Measurements from ENCODE around the gene C12orf60.
"Not testable (repeated sequence)": the region's sequence is repeated elsewhere in the genome, so short reads cannot be mapped to it uniquely, and the experiment has no call there.

C12orf60 gene, protein sequence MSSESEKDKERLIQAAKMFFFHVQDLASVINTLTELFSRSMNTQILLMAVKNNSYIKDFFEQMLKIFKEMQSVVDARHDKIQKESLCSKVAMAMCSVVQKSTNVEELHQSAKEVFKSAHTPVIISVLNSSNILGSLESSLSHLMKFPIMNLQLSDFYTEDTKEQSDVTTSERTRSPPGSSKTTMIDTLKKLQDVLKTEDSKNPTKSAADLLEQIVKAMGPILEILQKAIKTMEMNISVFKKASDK

DNA sequence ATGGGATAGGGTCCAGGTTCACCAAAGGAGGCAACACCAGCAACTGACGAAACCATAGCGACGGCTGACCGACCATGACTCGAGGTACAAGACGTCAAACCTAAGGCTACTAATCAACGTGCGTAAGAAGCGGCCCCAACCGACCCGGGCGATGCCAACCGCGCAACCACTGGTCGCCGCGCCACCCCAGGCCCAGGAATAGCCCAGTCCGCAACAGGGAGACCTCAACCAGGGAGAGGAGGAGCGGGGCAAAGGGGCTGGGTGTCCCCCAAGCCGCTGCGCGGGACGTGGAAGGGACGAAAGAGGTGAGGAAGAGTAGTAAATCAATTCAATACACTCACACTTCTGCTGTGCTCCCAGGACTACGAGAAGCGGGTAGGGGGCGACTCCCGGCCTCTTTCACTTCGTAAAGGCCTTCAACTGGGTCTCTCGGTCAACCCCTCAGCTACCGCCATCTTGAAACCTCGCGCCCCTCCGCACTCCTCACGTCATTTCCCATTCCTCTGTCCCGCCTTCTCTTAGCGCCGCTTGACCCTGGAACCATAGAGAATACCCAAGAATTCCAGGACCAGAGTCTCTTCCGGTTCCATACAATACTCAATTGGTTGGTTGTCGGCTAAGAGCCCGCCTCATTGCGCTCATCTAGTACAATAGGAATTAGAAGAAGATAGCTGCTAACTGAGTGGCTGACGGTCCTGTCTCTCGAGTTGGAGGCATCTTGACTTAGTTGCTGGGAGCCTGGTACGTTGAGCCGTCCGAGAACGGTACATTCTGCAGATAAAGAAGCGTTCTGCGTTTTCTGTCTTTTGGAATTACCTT is at the start of gene C12orf60, which contains the start of gene WBP11:
Gene C12orf60 (plus strand): TSS at position 660 of the 819 bp plus-strand sequence. CDS start 19,266 bp downstream, outside the sequence.
Gene WBP11 (minus strand): TSS at position 468 of the 819 bp plus-strand sequence. CDS start 2,095 bp downstream, outside the sequence.
- DNase-seq: peak; percentile 99

DNA sequence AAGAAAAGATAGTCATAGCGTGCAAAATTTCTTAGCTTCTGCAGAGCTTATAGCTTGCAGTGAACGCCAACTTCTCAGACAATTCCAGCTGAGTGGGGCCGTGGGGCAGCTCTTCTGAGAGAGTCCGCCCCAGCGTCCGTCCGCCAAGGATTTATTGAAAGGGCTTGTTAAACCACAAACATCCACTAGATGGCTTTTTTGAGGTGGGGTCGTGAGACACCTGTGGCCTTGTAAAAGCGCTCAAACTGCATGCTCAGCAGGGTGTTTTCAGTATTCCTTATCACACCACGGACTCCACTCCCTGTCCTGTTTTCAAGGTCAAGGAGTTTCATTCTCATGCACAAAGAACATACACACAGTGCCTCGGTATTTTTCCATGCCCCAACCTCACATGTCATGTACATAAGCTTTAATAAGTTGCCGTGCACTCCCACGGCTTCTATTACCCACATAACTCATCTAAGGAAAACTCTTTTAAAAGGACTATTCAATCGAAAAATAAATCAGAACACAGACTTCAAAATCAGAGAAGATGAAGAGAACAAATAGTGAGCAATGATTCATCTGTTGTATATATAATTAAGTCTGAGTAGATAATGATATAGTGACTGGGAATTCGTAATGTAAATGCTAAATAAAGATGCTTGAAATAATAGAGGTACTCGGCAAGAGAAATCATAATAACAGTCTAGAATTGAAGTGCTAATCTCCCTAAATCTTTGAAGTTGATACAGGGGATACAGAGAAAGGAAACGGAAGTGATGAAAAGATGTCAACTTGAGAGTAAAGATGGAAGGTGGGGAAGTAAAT is 46.9 kb upstream of the C12orf60 start:
- no peak for DNase-seq

DNA sequence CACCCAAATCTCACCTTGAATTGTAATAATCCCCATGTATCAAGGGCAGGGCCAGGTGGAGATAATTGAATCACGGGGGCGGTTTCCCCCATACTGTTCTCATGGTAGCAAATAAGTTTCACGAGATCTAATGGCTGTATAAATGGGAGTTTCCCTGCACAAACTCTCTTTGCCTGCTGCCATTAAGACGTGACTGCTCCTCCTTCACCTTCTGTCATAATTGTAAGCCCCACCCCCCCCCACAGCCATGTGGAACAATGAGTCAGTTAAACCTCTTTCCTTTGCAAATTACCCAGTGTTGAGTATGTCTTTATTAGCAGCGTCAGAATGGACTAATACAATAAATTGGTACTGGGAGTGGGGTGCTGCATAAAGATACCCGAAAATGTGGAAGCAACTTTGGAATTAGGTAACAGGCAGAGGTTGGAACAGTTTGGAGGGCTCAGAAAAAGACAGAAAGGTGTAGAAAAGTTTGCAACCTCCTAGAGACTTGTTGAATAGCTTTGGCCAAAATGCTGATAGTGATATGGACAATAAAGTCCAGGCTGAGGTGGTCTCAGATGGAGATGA is 43.7 kb upstream of the C12orf60 start:
- DNase-seq: not testable (repeated sequence)

DNA sequence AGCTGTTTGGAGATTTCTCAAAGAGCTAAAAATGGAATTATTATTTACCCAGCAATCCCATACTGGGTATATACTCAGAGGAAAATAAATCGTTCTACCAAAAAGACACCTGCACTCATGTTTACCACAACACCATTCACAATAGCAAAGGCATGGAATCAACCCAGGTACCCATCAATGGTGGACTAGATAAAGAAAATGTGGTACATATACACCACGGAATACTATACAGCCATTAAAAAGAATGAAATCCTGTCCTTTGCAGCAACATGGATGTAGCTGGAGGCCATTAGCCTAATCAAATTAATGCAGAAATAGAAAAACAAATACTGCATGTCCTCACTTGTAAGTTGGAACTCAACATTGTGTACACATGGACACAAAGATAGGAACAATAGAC is 38.1 kb upstream of the C12orf60 start:
- DNase-seq: no peak

DNA sequence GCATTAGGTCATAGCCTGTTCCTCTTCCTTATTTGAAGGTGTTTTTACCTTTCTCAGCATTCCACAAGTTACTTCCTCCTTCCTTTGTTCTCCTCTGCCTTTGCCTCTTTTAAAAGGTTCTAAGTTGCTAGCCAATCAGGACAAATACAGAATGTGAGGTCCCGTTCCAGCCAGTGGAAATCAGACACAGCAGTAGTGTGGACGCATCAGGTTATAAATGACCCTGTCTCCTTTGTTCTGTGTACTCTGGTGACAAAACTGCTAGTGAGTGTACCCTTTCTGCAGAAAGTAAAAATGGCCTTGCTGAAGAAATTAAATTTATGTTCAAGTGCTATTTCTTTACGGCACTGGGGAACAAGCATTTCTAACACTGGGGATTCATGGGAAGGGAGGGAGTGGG is 37.5 kb upstream of the C12orf60 start:
- DNase-seq: not testable (repeated sequence)

DNA sequence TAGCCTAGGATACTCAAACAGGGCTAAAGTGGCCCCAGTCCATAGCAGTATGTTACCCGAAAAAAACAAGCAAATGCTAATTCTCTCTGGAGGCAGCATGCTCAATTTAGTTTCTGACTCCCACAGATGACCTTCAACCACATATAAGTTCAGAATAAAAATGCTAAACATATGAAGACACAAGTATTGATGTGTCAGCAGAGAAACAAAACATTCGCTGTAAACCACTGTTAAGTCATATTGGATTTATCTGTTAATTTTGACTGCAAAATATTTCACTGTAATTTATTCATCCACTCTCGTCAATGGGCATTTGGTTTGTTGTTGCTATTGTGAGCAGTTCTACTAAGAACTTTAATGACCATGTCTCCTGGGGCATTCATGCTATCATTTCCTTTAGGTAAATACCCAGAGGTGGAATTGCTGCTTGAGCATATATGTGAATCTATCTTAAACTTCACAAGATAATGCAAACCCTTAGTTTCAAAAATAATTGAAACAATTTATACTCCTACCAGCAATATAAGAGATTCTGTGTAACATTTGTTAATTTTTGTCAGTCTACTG is 36.7 kb upstream of the C12orf60 start:
- DNase-seq: no peak

DNA sequence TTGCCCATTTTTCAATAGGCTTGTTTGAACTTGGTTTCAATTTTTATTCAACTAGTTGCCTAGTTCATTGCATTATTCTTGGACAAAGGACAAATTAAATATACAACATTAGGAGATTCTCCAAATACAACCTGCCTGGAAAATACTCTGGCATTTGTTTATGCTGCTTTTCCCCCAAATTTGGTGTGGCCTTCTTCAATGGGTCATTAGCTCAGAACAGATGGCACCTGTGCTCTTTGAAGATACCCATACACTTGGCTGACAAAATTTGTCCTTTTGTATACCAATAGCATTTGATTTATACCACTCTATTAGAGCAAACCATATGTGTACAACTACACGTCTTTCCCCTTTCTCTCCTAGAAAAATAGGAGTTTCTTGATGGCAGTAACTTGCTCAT is 35.9 kb upstream of the C12orf60 start:
- DNase-seq: no peak

DNA sequence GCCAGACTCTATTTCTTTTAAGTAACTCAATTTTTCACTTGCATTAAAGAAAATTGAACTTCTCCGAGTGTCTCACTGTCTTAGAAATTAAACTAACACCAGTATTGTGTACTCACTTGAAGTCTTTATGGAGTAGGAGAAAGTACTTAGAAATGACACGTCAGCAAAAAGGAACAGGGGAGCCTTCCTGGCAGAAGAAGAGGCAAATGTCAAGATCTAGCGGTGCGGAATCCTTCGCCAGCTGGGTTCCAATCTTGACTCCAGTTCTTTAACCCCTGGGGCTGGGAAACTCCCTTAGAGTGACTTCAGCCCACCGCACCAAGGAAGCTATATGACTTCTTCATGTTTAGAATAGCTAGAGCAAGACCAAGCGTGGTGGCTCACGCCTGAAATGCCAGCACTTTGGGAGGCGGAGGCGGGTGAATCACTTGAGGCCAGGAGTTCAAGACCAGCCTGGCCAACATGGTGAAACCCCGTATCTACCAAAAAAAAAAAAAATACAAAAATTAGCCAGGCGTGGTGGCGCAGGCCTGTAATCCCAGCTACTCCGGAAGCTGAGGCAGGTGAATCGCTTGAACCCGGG is 34.6 kb upstream of the C12orf60 start:
- DNase-seq: no peak

DNA sequence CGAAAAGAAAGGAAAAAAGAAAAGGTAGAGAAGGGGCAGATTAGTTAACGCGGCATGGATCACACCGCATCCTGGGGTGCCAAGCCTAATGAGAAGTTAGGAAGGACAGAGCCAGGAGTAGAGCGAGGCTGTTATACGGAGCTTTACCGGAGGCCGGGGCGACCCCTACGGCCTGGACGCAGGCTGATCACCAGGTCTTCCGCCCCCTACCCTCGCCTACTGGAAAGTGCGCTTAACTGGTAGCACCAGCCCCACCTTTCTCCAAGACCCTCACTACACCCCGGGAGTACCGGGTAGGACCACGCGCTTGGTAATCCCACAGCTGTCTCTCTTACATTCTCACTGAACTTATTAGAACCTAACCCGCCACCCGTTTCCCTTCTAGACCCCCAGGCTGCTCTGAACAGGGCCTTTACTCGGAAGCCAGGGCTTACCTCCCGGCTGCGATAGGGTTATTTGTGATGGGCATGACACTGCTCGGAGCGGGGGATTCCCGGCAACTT is 34.0 kb upstream of the C12orf60 start:
- DNase-seq: no peak

DNA sequence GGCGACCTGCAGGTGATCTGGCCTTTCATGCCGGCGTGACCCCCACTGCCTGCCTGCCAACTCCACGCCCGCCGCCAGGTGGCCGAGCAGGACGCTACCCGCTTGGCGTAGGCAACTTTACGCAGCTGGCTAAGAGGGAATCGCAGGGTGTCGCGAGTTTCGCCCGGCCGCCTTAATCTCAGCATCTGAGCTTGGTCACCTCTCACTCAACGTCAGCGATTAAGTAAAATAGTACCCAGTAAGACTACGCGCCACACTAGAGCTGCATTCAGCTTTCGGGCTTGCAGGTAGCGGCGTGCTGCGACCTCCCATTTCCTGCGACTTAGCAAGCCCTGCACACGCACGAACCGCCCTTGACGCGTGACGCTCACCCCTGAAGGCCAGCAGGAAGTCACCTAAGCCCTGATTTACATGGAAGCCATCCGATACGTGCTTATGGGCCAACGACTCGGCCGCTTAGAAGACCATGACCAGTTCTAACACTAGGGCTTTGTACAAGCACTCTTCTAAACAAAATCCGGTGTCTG is 33.4 kb upstream of the C12orf60 start:
- DNase-seq: no peak

DNA sequence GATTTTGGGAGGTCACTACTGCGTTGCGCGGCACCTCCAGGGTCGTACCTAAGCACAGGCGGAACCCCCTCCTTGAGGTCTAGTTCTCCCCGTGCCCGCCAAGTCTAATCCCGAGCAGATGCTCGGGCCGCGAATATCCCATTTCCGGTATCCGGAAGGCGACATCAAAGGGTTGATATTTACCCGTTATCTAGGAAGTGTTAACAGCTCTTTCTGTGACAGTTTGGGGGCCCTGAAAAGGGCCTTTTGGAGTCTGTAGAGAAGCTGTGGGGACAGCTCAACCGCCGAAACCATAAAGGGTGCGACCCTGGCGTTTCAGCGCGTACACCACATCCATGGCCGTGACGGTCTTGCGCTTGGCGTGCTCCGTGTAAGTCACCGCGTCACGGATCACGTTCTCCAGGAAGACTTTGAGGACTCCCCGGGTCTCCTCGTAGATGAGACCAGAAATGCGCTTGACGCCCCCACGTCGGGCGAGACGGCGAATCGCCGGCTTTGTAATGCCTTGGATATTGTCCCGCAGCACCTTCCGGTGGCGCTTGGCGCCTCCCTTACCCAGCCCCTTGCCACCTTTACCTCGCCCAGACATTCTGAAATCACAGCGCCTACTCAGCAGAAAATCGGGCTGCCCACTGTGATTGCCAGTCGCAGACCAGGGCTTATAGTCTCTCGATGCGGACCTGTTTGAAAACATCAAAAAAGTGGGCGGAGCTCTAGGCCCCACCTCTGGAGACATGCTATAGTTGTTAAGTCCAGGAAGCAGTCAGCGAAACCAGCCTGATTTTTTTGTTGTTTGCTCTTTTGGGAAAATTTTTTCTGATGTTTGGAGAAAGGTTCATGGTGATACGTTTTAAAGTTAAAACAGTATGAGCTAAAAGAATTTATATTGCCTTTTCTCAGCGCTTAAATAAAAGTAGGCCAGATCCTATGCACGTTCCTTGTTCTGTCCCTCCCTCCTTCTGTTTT is 32.7 kb upstream of the C12orf60 start:
- peak; percentile 53 for DNase-seq

DNA sequence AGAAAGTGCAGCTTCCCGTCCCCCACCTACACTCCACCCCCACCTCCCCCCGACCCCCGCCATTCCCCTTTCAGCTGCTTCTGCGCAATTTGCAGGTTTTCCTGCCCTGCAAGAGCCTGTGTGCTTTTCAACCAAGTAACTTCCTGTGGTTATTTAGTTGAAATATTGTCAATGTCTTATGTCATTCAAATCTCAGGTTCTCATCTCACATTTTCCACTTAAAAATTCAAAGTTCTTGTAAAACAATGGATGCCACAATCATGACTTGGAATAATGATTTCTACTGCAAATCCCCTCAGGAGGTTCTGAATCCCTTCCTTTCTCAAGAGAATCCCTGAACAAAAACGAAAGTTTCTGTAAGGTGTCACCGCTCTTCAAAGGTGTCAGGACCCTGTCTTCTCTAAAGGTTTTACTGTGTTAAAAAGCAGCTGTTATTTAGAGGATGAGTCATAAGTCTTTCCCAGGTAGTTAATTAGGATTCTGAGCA is 31.8 kb upstream of the C12orf60 start:
- no peak for DNase-seq

DNA sequence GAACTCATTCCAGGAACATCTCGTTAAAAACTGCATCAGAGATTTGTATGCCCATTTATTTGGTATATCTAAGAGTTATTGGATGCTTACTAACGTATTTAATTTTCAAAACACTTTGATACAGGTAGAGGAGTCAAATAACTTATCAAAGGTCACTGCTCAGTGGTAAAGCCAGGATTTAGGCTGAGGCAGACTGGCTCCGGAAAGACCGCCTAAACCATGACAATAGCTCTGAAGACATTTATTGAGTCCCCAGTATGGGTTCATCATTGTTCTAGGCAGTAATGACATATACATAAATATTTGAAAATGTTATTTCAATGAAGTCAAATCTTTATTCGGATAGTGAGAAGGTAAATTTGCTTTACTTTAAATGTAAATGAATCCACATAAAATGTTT is 30.5 kb upstream of the C12orf60 start:
- no peak for DNase-seq

DNA sequence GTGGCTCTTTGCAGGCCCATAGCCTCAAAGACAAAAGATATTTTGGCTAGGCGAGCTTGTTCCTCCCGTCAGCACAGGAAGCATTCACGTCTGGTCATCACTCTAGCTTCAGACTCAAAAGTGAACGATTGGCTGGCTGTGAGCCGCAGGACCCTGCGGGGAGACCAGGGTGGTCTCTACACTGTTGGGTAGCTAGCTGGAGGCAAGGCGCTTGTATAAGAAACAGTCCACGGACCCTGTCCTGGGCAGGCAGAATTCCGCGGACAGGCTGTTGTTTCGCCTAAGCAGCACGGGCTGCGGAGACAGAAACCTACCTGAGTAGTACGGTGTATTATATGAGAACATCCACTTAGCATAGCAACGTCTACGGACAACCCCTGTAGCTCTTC is 29.8 kb upstream of the C12orf60 start:
- DNase-seq: no peak

DNA sequence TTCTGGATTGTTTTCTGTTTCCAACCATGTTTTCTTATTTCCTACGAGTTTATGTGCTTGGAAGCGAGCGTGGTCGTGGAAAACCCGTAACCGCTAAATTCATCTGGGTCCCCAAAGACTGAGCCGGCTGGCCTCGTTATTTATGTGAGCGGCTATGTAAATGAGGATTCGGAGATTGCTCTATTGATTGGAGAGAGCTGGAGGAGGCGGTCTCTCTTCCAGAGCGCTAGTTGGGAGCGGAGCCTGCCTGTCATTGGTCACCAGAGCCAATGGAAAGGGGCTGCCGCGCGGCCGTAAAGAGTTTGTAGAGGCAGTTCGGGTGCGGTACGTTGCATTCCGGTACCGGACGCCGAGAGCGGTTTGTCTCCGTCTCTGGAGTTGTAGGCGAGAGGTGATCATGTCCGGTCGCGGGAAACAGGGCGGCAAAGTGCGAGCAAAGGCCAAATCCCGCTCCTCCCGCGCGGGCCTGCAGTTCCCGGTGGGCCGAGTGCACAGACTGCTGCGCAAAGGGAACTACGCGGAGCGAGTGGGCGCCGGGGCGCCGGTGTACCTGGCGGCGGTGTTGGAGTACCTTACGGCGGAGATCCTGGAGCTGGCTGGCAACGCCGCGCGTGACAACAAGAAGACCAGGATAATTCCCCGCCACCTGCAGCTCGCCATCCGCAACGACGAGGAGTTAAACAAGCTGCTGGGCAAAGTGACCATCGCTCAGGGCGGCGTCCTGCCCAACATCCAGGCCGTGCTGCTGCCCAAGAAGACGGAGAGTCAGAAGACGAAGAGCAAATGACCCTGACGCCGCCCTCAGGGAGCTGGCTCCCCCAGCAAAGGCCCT is 29.2 kb upstream of the C12orf60 start:
- peak; percentile 95 for DNase-seq

DNA sequence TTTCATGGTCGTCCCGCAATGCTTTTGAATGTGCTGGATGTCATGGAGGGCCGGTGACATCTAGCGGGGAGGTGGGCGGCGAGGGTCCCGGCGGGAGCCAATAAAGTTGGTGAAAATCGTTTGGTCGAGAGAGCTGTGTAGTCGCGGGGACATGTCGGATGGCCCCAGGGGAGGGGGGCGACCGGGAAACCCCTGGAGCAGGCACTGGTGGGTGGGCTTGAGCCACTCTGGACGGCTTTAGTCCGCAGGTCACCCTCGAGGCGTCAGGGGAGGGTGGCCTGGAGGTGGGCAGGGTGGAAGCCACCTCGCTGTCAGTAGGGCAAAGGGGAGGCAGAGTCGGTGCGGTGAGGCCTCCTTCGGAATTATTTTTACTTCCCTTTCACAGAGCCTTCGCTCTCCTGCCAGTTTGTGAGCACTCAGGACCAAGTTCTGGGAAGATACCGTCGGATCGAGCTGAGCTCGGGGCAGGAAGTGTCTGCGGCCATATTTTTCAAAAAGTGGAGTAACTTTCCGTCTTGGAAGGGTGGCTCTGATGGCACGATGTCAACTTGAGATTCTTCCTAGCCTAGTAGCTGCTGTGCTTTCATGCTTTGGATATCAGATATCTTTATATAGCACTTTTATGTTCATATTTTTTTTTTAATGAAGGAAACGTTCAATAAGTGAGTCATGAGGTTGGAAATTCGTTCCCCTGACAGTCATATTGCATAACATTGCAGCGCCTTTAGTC is 28.4 kb upstream of the C12orf60 start:
- no peak for DNase-seq

DNA sequence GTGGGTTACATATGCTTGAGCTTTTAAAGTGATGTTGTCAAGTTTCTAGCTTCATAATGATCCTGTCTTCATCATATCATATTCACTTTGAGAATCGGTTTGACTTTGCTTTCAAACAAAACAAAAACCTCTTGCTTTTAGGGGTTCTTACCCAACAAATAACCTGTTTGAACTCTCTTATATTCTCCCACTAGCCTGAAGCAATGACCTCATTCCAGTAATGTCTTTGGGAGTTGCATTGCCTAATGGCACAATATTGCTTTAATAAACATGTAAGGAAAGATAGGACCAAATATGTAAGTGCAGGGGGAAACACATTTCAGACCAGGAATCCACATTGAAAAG is 27.9 kb upstream of the C12orf60 start:
- DNase-seq: no peak

DNA sequence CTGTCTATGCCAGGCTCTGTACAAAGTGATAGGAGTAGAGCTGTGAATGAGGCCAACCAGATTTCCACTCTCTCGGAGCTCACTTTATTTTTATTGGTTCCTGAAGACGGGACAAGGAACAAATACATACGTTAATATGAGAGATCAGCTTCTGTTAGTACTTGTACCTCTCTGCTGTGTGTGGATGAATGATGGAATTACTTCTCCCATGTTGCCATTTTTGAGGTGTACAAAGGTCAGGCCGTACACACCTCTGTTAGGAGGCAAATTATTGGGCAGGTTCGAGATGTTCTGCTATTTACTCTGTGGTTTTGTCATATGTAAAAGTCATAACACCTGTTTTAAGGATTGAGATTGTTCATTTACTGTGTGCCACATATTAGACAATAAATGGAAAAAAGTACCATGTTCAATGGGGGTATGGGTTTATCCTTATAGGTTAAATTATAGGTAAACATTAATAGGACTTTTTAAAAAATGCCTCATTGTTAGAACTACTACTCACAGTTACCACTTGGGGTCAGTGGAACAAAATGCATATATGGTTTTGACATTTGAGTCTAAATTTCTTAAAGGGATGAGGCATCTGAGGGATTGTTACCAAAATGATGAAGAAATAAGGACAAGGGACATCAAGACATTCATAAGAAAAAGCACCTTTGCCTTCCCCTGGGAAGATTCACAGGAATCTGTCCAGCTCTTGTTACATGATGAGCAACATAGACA is 27.1 kb upstream of the C12orf60 start:
- DNase-seq: no peak
